Epithelial cell of proximal tubule (primary cell): Measurements from ENCODE around the gene EFHB. TPM values are rescaled to one million over a fixed set of nuclear protein-coding genes. Genes with fewer than 3 reads are reported as not detected.
"Not testable (repeated sequence)": the region's sequence is repeated elsewhere in the genome, so short reads cannot be mapped to it uniquely, and the experiment has no call there.

Experiments used
- DNase-seq: peaks from one replicate; pipeline ENCODE4 v3.0.0-alpha.2; 2011; ENCODE audit warnings: low read depth
- H3K4me3 ChIP-seq: 2 replicates; pipeline ENCODE4 v1.5.1; 2011; ENCODE audit warnings: low read depth, mild to moderate bottlenecking, low read length
- CTCF ChIP-seq: conservative IDR thresholded peaks from 2 replicates; pipeline ENCODE4 v1.5.1; 2012; ENCODE audit warnings: low read depth, mild to moderate bottlenecking, low read length
- total RNA-seq: library from RNA; depleted of rRNA; stranded (reverse); fragments of >200 nt; gene quantifications from 2 replicates; pipeline ENCODE4 v1.2.3, GENCODE V29; 2015

The EFHB gene
- total RNA-seq, 1 donor from 2014 or later: 5.5 TPM

GRCh38 chr3:19866751-19867347 is 67.2 kb downstream of the EFHB start:
- TF ChIP-seq CTCF: peak; percentile 88
- no peak for DNase-seq
- no peak overlapping the region for H3K4me3 ChIP-seq

- DNase-seq, H3K4me3 ChIP-seq: not testable (repeated sequence)
These were observed 78.7 kb downstream of the EFHB start for GRCh38 chr3:19855318-19855717.

- not testable (repeated sequence) for H3K4me3 ChIP-seq, DNase-seq
These were observed 87.4 kb downstream of the EFHB start for GRCh38 chr3:19846609-19847008.

Other genes starting within 250 kb of the EFHB start
- 46.0 and 48.8 TPM in 2 replicates for gene RAB5A, start 12.9 kb upstream of the EFHB start, total RNA-seq
- not detected in 2 replicates for gene PP2D1, start 78.0 kb upstream of the EFHB start, total RNA-seq
- 3.6 and 5.1 TPM in 2 replicates for gene KAT2B, start 106.2 kb upstream of the EFHB start, total RNA-seq